HG02884 (cell line): ENCODE data around the gene PAXX.
"Not testable (repeated sequence)": the region's sequence is repeated elsewhere in the genome, so short reads cannot be mapped to it uniquely, and the experiment has no call there.

Experiments used
- ATAC-seq: cut with Tn5 transposase; IDR thresholded peaks from one replicate; pipeline ENCODE4 v1.9.1; 2021; ENCODE audit warnings: mild to moderate bottlenecking, moderate library complexity; ENCODE audit not compliant: unreplicated experiment

Gene PAXX

GRCh38 chr9:137030006-137030405, 37.8 kb downstream of the PAXX start:
- ATAC-seq, result no peak

DNA sequence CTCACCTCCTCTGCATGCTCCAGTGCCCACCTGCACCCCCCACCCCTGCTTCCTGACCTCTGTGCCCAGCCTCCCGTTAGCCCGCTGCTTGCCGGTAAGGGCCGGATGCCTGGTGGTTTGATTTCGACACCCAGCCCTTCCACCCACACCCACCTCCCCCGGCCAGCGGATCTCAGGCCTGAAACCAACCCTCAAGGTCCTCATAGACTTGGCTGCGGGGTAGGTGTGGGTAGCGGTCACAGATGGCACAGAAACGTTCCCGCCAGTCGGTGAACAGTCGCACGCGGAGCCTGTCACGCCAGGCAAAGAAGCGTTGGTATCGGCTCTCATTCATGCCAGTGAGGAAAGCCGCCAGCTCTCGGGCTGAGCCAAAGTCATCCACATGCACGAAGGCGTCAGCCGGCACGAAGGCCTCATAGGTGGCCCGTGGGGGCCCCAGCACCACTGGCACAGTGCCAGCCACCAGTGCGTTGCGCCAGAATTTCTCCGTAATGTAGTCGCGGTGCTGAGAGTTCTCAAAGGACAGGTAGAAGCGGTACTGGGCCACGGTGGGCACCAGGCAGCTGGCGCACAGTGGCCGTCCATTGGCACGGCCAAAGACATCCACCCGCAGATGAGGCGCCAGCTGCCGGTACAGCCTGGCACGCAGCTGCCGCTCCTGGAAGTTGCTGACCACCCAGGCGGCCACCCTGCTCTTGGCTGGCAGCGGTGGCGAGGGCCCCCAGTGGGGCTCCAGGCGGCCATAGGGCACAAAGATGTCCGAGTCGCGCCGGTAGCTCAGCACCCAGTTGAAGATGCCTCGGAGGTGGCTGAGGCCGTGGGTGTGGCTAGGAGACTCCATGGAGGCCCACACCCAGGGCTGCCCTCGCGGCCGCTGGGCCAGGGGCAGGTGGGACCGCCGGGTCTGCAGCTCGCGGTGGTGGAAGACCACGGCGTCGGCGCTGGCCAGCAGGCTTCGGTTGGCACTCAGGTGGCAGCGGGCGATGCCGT, 38.6 kb downstream of the PAXX start:
- ATAC-seq, result no peak

- no peak for ATAC-seq
Measured at GRCh38 chr9:137031904-137032640, 39.9 kb downstream of the PAXX start, which contains the start of gene FUT7. Gene FUT7, minus strand, starts transcription at chr9:137032088. Its CDS starts 97 bp downstream, at chr9:137031991.

- ATAC-seq, result no peak
Measured at GRCh38 chr9:137032858-137033257, 40.6 kb downstream of the PAXX start.

DNA sequence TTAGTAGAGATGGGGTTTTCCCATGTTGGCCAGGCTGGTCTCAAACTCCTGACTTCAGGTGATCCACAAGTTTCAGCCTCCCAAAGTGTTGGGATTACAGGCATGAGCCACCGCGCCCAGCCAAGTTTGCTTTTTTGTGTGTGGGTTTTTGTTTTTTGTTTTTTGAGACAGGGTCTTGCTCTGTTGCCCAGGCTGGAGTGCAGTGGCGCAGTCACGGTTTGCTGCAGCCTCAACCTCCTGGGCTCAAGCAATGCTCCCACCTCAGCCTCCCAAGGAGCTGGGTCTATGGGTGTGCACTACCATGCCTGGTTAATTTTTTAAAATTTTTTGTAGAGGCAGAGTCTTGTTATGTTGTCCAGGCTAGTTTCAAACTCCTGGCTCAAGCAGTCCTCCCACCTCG, 41.3 kb downstream of the PAXX start:
- ATAC-seq, result not testable (repeated sequence)

DNA sequence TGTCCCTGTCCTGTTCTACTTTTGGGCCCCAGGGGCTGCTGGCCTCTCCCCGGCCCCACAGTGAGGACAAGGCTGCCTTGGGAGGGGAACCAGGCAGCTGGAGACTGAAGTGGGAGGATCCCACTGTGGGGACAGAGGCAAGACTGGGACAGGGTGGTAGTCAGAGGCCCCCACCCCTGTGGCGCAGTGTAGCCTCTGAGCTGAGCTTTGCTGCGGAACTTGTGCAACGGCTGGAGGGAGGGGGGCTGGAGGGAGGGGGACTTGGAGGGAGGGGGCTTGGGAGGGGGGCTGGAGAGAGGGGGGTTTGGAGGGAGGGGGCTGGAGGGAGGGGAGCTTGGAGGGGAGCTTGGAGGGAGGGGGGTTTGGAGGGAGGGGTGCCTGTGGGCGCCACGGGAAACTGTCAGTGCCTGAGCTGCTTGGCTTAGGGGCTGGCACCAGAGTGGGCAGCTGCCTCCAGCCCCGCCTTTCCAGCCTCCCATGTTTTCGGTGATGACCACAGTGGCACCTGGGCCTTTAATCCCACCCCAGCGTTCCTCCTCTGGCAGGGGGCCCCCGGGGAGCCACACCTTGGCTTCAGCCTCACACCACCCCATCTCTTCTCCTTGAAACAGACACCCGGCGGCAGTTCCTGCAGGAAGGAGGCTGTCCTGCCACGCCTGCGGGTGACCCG, 42.0 kb downstream of the PAXX start:
- no peak for ATAC-seq

- no peak for ATAC-seq
Measured at GRCh38 chr9:137034709-137035506, 42.7 kb downstream of the PAXX start.

- ATAC-seq, result no peak
Measured at GRCh38 chr9:137035507-137035834, 43.2 kb downstream of the PAXX start.

GRCh38 chr9:137035937-137036336, 43.7 kb downstream of the PAXX start:
- no peak for ATAC-seq

DNA sequence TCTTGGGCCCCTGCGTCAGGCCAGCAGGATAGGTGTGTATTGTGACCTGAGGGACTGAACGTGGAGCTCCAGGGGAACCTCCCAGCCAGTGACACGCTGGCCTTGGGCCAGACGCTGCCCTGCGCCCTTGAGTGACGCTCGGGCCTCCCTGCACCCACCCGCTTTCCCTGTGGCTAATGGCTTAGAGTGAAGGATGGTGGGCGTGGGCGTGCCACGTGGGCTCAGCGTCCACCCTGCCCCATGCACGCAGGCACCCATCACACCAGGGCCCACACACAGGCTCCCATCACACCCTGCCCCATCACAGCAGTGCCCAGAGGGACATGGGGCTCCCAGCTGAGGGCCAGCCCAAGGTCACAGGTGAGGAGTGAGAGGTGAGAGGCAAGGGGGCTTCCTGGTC, 44.8 kb downstream of the PAXX start:
- no peak for ATAC-seq

- ATAC-seq, result no peak
Measured at GRCh38 chr9:137037483-137037882, 45.3 kb downstream of the PAXX start.

- no peak for ATAC-seq
Measured at GRCh38 chr9:137038916-137039315, 46.7 kb downstream of the PAXX start.

DNA sequence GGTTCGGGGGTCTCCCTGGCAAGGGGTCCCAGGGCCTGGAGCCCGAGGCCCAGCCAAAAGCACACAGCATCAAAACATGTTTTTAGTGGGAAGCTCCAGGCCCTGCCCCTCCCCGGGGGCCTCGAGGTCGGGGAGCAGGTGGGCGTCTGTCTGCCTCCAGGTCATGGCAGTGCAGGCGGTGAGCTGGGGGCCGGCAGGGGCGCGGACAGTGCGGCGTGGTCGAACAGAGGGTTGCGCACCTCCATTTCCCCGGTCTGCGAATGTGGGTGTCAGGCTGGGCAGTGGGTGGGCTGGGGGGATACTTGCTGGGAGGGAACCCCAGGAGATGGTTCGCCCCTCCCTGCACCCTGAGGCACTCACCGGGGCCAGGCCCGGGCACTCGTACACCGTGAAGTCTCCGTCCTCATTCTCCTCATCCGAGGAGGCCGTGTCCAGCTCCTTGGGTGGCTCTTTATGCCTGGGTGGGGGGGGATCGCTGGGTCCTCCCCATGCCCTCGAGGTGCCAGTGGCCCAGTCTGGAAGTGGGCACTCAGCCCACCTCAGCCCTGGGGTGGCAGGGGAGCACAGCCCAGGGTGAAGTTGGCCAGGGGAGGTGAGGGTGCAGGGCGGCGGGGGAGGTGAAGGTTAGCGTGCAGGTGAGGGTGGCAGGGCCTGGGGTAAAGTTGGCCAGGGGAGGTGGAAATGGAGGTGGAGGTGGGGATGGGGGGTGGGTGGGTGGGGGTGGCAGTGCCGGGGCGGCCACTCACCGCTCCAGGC, 47.6 kb downstream of the PAXX start:
- no peak for ATAC-seq

- no peak for ATAC-seq
Measured at GRCh38 chr9:137040568-137040967, 48.3 kb downstream of the PAXX start.

- no peak for ATAC-seq
Measured at GRCh38 chr9:137041124-137041523, 48.9 kb downstream of the PAXX start.

- no peak for ATAC-seq
Measured at GRCh38 chr9:137042751-137043727, 50.8 kb downstream of the PAXX start.
